Epithelial cell of esophagus (primary cell): ENCODE results near the gene RPUSD1.
"Not testable (repeated sequence)": the region's sequence is repeated elsewhere in the genome, so short reads cannot be mapped to it uniquely, and the experiment has no call there.

Source experiments
- DNase-seq: peaks from one replicate; pipeline ENCODE4 v3.0.0; 2010; ENCODE audit warnings: low read depth
- H3K4me3 ChIP-seq: 2 replicates; pipeline ENCODE4 v1.5.1; 2011; ENCODE audit warnings: mild to moderate bottlenecking, low read length, control low read depth
- CTCF ChIP-seq: IDR thresholded peaks from 2 replicates; pipeline ENCODE4 v1.5.1; 2011; ENCODE audit warnings: low read depth, mild to moderate bottlenecking, low read length, control low read depth, inconsistent platforms; ENCODE audit not compliant: insufficient read depth; ENCODE audit errors: missing control alignments

Gene RPUSD1

GRCh38 chr16:822909-823297 is 34.7 kb upstream of the RPUSD1 start:
- no peak for DNase-seq
- H3K4me3 ChIP-seq = no peak overlapping the region
- TF ChIP-seq CTCF = no peak

- no peak overlapping the region for H3K4me3 ChIP-seq
- TF ChIP-seq CTCF = no peak
- DNase-seq = no peak
Observed at GRCh38 chr16:822174-822908, 34.2 kb upstream of the RPUSD1 start.

- TF ChIP-seq CTCF = no peak
- H3K4me3 ChIP-seq = no peak overlapping the region
- DNase-seq = no peak
Observed at GRCh38 chr16:821751-822150, 33.6 kb upstream of the RPUSD1 start.

DNA sequence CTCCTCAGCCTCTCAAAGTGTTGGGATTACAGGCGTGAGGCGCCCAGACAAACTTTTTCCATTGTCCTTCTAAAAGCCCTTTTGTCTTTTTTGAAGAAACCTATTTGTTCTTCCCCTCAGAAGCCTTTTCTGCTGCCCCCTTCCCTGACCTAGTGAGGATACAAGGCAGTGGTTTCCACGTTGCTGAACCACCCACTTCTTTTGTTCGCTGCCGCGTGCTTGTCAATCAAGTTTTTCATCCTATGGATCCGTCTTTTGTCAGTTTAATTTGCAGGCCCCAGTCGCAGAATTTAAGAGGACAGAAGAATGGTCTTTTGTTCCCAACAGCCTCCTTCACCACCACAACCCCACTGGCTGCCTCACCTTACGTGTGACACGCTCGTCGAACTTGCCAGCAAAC is 32.6 kb upstream of the RPUSD1 start:
- no peak for TF ChIP-seq CTCF
- no peak for DNase-seq
- no peak overlapping the region for H3K4me3 ChIP-seq

GRCh38 chr16:820044-820408 is 31.8 kb upstream of the RPUSD1 start:
- not testable (repeated sequence) for H3K4me3 ChIP-seq, DNase-seq

GRCh38 chr16:819336-820043 is 31.3 kb upstream of the RPUSD1 start:
- no peak for DNase-seq
- no peak for TF ChIP-seq CTCF

GRCh38 chr16:818592-818991 is 30.4 kb upstream of the RPUSD1 start:
- no peak overlapping the region for H3K4me3 ChIP-seq
- TF ChIP-seq CTCF = no peak
- no peak for DNase-seq

More at GRCh38 chr16:819336-820043, 31.3 kb upstream of the RPUSD1 start:
- no peak overlapping the region for H3K4me3 ChIP-seq
